HEK293T (cell line): ENCODE measurements around the gene PDE6G.

Experiments
- ARNT ChIP-seq: fragments of 450-650 bp; IDR thresholded peaks from 2 replicates; pipeline ENCODE4 v1.6.1; 2017; ENCODE audit warnings: mild to moderate bottlenecking
- CTBP1 ChIP-seq: fragments of 450-650 bp; IDR thresholded peaks from 2 replicates; pipeline ENCODE4 v1.6.1; 2016; ENCODE audit warnings: borderline replicate concordance
- ELF4 ChIP-seq: fragments of 450-650 bp; IDR thresholded peaks from 2 replicates; pipeline ENCODE4 v1.6.1; 2017; ENCODE audit warnings: antibody characterized with exemption
- FOXA1 ChIP-seq: fragments of 450-650 bp; IDR thresholded peaks from 2 replicates; pipeline ENCODE4 v1.6.1; 2016; ENCODE audit warnings: mild to moderate bottlenecking
- FOXM1 ChIP-seq: fragments of 450-650 bp; IDR thresholded peaks from 2 replicates; pipeline ENCODE4 v1.6.1; 2017; ENCODE audit warnings: mild to moderate bottlenecking, borderline replicate concordance
- HDGF ChIP-seq: fragments of 450-650 bp; IDR thresholded peaks from 2 replicates; pipeline ENCODE4 v1.6.1; 2017; ENCODE audit warnings: antibody characterized with exemption, borderline replicate concordance
- L3MBTL2 ChIP-seq: fragments of 450-650 bp; conservative IDR thresholded peaks from 2 replicates; pipeline ENCODE4 v1.6.1; 2016; ENCODE audit warnings: mild to moderate bottlenecking
- LEF1 ChIP-seq: fragments of 450-650 bp; IDR thresholded peaks from 2 replicates; pipeline ENCODE4 v1.6.1; 2017; ENCODE audit warnings: mild to moderate bottlenecking, borderline replicate concordance
- NFRKB ChIP-seq: fragments of 450-650 bp; IDR thresholded peaks from 2 replicates; pipeline ENCODE4 v1.6.1; 2016; ENCODE audit warnings: mild to moderate bottlenecking, moderate library complexity
- PKNOX1 ChIP-seq: fragments of 450-650 bp; IDR thresholded peaks from 2 replicates; pipeline ENCODE4 v1.6.1; 2016
- SP1 ChIP-seq: fragments of 450-650 bp; IDR thresholded peaks from 2 replicates; pipeline ENCODE4 v1.6.1; 2017
- SUZ12 ChIP-seq: fragments of 450-650 bp; IDR thresholded peaks from 2 replicates; pipeline ENCODE4 v1.6.1; 2016; ENCODE audit warnings: mild to moderate bottlenecking
- TARDBP ChIP-seq: fragments of 450-650 bp; IDR thresholded peaks from 2 replicates; pipeline ENCODE4 v1.6.1; 2016

DNA sequence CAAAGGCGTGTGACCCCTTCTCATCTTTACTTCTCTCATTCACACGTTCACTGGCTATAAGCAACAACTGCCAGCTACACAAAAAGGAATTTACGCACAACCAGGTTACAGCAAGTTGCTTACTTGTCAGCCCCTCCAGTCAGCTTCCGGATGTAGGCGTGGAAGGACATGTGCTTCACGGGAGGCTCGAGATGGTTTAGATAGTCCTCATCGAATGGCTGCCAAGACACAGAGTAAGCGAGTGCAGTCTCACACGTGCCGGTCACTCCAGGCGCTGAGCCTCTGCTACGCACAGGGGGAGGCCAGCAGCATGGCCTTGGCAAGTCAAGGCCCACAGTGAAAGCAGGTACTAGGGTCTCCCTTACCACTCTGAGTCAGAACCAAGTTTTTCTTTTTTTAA is 47.7 kb downstream of the PDE6G start:
- no peak for TF ChIP-seq L3MBTL2
- TF ChIP-seq PKNOX1 = no peak
- no peak for TF ChIP-seq FOXM1
- no peak for TF ChIP-seq SUZ12
- no peak for TF ChIP-seq SP1
- TF ChIP-seq HDGF = no peak
- no peak for TF ChIP-seq LEF1
- TF ChIP-seq CTBP1 = no peak
- no peak for TF ChIP-seq ARNT
- TF ChIP-seq ELF4 = no peak
- no peak for TF ChIP-seq FOXA1
- TF ChIP-seq TARDBP = no peak
- no peak for TF ChIP-seq NFRKB
